CD4-positive, alpha-beta T cell treated with Interleukin-6 at 100 ng/mL for 8 hours (primary cell): ENCODE results near the gene RNF168.
"Not testable (repeated sequence)": the region's sequence is repeated elsewhere in the genome, so short reads cannot be mapped to it uniquely, and the experiment has no call there.

Experiments
- DNase-seq: peaks from one replicate; pipeline ENCODE4 v3.0.0-alpha.2; 2020; ENCODE audit warnings: mixed read lengths, low spot score

RNF168 gene

GRCh38 chr3:196514913-196515621, 11.5 kb upstream of the RNF168 start, which contains the start of gene SMCO1:
SMCO1 (minus strand) TSS chr3:196515346; CDS start chr3:196515209, 137 bp downstream.
- no peak for DNase-seq

GRCh38 chr3:196514350-196514716, 10.8 kb upstream of the RNF168 start:
- DNase-seq, result no peak

DNA sequence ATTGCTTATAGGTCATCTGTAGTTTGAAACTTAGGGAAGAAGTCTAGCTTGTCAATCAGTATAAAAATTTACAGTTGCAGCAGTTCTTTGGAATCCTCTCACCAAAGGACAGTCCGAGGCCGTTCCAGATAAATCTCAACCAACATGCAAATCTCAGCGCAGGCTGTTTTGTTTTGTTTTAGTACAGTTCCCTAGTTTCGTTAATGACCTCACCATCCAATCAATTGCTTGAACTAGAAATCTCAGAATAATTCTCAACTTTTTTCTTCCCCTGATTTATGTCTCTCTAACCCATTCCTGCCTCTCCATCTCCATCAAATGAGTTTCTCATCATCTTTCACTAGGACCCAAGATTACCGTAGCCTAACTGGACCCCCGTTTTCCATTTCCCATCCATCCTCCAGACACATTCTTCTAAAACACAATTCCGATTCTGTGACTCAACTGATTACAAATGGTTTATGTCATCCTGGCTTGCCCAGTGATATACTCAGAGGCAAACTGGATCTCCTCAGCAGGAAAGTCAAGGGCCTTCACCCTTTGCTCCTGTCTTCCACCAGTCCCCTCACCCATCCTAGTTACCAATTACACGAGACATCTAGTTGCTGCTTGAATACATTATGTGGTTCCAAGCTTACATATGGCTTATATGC, 10.3 kb upstream of the RNF168 start:
- DNase-seq, result no peak

DNA sequence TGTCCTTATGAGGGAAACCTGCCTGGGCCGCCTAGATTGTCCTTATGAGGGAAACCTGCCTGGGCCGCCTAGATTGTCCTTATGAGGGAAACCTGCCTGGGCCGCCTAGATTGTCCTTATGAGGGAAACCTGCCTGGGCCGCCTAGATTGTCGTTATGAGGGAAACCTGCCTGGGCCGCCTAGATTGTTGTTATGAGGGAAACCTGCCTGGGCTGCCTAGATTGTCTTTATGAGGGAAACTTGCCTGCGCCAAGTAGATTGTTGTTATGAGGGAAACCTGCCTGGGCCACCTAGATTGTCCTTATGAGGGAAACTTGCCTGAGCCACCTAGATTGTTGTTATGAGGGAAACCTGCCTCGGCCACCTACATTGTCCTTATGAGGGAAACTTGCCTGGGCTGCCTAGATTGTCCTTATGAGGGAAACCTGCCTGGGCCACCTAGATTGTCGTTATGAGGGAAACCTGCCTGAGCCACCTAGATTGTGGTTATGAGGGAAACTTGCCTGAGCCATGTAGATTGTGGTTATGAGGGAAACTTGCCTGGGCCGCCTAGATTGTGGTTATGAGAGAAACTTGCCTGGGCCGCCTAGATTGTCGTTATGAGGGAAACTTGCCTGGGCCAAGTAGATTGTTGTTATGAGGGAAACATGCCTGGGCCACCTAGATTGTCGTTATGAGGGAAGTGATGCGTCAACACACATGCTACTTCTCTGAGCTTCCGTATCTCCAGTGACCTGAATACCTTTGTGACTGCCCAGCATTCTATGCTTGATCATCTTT, 8.3 kb upstream of the RNF168 start:
- not testable (repeated sequence) for DNase-seq

GRCh38 chr3:196511108-196511507, 7.5 kb upstream of the RNF168 start:
- DNase-seq, result not testable (repeated sequence)

- no peak for DNase-seq
Observed at GRCh38 chr3:196506687-196507086, 3.1 kb upstream of the RNF168 start.

GRCh38 chr3:196504556-196504955, 988 bp upstream of the RNF168 start:
- no peak for DNase-seq

DNA sequence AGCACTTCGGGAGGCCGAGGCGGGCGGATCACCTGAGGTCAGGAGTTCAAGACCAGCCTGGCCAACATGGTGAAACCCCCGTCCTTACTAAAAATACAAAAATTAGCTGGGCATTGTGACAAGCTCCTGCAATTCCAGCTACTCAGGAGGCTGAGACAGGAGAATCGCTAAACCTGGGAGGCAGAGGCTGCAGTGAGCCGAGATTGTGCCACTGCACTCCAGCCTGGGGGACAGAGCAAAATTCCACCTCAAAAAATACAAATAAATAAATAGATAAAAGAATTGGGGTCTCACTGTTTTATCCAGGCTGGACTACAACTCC, 470 bp upstream of the RNF168 start:
- not testable (repeated sequence) for DNase-seq

GRCh38 chr3:196502775-196503195, 783 bp downstream of the RNF168 start:
- DNase-seq, result peak; percentile 66

- no peak for DNase-seq
Observed at GRCh38 chr3:196501316-196502044, 2.1 kb downstream of the RNF168 start.

DNA sequence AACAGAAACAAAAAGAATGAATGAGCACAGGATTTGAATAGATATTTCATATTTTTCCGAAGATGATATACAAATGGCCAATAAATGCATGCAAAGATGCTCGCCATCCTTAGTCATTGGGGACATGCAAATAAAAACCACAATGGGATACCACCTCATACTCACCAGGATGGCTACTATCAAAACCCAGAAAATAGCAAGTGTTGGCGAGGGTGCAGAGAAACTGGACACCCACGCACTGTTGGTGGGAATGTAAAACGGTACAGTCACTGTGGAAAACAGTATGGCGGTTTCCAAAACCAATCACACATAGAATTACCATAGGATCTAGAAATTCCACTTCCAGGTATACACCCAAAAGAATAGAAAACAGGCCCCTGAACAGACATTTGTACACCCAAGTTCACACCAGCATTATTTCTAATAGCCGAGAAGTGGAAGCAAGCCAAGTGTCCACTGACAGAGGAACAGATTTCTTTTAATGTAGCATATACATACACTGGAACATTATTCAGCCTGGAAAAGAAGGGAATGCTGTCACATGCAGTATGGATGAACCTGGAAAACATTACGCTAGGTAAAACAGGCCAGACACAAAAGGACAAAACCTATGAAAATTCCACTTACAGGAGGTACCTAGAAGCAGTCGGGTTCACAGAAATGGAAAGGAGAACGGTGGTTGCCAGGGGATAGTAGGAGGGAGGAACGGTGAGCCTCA, 3.6 kb downstream of the RNF168 start:
- no peak for DNase-seq

DNA sequence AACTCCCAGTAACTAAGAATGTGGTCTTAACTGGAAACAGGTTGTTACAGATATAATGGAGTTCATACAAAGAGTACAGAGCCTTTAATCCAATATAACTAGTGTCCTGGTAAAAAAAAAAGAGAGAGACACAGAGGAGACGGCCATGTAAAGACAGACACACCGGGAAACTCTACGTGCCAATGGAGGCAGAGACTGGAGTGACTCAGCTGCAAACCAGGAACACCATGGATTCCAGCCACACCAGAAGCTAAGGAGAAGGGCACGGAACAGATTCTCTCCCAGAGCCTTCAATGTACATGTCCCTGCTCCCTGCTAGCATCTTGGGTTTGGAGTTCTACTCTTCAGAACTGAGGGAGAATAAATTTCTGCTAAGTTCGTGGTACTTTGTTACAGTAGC, 4.5 kb downstream of the RNF168 start:
- DNase-seq, result no peak

DNA sequence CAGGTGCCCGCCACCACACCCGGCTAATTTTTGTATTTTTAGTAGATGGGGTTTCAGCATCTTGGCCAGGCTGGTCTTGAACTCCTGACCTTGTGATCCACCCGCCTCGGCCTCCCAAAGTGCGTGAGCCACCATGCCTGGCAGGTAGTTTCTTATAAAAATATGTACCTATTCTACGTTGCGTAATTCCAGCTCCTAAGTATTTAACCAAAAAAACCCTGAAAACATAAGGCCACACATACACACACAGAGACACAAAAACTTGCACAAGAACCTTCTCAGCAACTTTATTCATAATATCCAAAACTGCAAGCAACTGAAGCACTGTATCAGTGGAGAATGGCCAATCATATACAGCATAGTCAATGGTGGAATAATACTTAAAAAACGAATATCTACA, 5.3 kb downstream of the RNF168 start:
- DNase-seq, result no peak

GRCh38 chr3:196496183-196496582, 7.4 kb downstream of the RNF168 start:
- no peak for DNase-seq

- no peak for DNase-seq
Observed at GRCh38 chr3:196493292-196493691, 10.3 kb downstream of the RNF168 start.

GRCh38 chr3:196492080-196492479, 11.5 kb downstream of the RNF168 start:
- no peak for DNase-seq

GRCh38 chr3:196489747-196490146, 13.8 kb downstream of the RNF168 start:
- DNase-seq, result no peak

GRCh38 chr3:196486263-196486662, 17.3 kb downstream of the RNF168 start:
- DNase-seq, result no peak

GRCh38 chr3:196477678-196478077, 25.9 kb downstream of the RNF168 start:
- DNase-seq, result no peak

- no peak for DNase-seq
Observed at GRCh38 chr3:196472286-196472685, 31.3 kb downstream of the RNF168 start.

DNA sequence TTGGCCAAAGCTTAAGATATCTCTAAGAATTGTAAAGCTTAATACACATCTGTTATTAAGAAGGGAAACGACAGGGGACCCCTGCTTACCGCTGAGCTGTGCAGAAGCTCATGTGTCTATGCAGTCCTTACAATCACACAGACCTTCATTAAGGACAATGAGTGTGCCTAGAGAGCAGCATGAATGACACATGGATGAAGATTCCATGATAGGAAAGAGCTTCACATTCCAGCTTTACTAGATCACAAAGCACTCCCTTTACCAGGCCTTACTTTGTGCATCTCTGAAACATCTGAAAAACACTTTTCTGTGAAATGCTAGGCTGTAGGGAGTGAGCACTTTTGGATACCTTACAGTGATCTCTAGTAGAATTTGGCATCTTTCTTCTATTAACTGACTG, 32.0 kb downstream of the RNF168 start:
- DNase-seq, result no peak

GRCh38 chr3:196470182-196470581, 33.4 kb downstream of the RNF168 start:
- not testable (repeated sequence) for DNase-seq
